SK-N-SH (cell line): ENCODE results near the gene ABI1. TPM values are rescaled to one million over a fixed set of nuclear protein-coding genes. Genes with fewer than 3 reads are reported as not detected.

ENCODE experiments used
- CTCF ChIA-PET: fragments of 300-600, 350-600 bp; formaldehyde crosslinking; extraction: SDS; loops from one replicate; lab custom pipeline; 2021; lab: Yijun Ruan, JAX
- POLR2A ChIA-PET: fragments of 350-600 bp; sonication (Branson Sonifier 250); formaldehyde crosslinking; extraction: SDS; loops from one replicate; lab custom pipeline; 2020; ENCODE audit warnings: antibody characterized with exemption, inconsistent platforms; lab: Yijun Ruan, JAX
- DNase-seq: peaks from one replicate; pipeline ENCODE4 v3.0.0; 2012
- H2AFZ ChIP-seq: fragments of 200-600 bp; sonication (generic); 2 replicates; pipeline ENCODE4 v1.8.1; 2016; ENCODE audit warnings: antibody characterized with exemption, mild to moderate bottlenecking, low read depth
- H3F3A ChIP-seq: fragments of 200-600 bp; sonication (generic); replicated peaks from 2 replicates; pipeline ENCODE3; 2016; ENCODE audit warnings: antibody characterized with exemption, mild to moderate bottlenecking; ENCODE audit not compliant: insufficient read depth
- H3K27ac ChIP-seq, 2 experiments: fragments of 200-500 bp in 1 of 2; fragments of 200-600 bp in 1 of 2; sonication (Bioruptor generic) in 1 of 2; sonication (generic), shearing (Covaris generic) in 1 of 2; 2 replicates each; pipeline versions ENCODE4 v1.5.1 to v1.6.1; 2014 to 2016; ENCODE audit warnings: low read depth in 2 of 2, inconsistent platforms in 1 of 2, low read length in 1 of 2, mild to moderate bottlenecking in 1 of 2, mixed read lengths in 1 of 2
- H3K27me3 ChIP-seq: fragments of 200-600 bp; sonication (generic), shearing (Covaris generic); 2 replicates; pipeline ENCODE4 v1.6.1; 2016; ENCODE audit warnings: mixed run types; ENCODE audit not compliant: insufficient read depth
- H3K36me3 ChIP-seq, 2 experiments: fragments of 200-500 bp in 1 of 2; fragments of 200-600 bp in 1 of 2; sonication (Bioruptor generic) in 1 of 2; sonication (generic) in 1 of 2; replicated peaks in 1 of 2; 2 replicates each; pipeline versions ENCODE3 to v1.5.1; 2014 to 2016; ENCODE audit warnings: low read length in 1 of 2, mild to moderate bottlenecking in 1 of 2; ENCODE audit not compliant: insufficient read depth in 2 of 2, control insufficient read depth in 1 of 2
- H3K4me1 ChIP-seq, 2 experiments: fragments of 200-500 bp in 1 of 2; fragments of 200-600 bp in 1 of 2; sonication (Bioruptor generic) in 1 of 2; sonication (generic), shearing (Covaris generic) in 1 of 2; 2 replicates each; pipeline versions ENCODE4 v1.5.1 to v1.6.1; 2014 to 2016; ENCODE audit warnings: low read depth in 1 of 2, low read length in 1 of 2, mixed run types in 1 of 2; ENCODE audit not compliant: insufficient read depth in 2 of 2, control insufficient read depth in 1 of 2
- H3K4me2 ChIP-seq: fragments of 200-600 bp; sonication (generic), shearing (Covaris generic); 2 replicates; pipeline ENCODE4 v1.6.1; 2017; ENCODE audit warnings: mixed run types
- H3K4me3 ChIP-seq, 2 experiments: fragments of 200-500 bp in 1 of 2; fragments of 200-600 bp in 1 of 2; sonication (Bioruptor generic) in 1 of 2; sonication (generic), shearing (Covaris generic) in 1 of 2; 2 replicates each; pipeline versions ENCODE4 v1.5.1 to v1.8.1; 2014 to 2016; ENCODE audit warnings: low read depth in 2 of 2, inconsistent platforms in 1 of 2, low read length in 1 of 2, mild to moderate bottlenecking in 1 of 2, mixed read lengths in 1 of 2, moderate library complexity in 1 of 2
- H3K79me2 ChIP-seq: fragments of 200-600 bp; sonication (generic); 2 replicates; pipeline ENCODE4 v1.8.1; 2017; ENCODE audit warnings: mild to moderate bottlenecking; ENCODE audit not compliant: insufficient read depth
- H3K9ac ChIP-seq: fragments of 200-600 bp; sonication (generic); 2 replicates; pipeline ENCODE4 v1.6.1; 2017; ENCODE audit warnings: mixed run types
- H3K9me2 ChIP-seq: fragments of 200-600 bp; sonication (generic); 2 replicates; pipeline ENCODE4 v1.6.1; 2017; ENCODE audit warnings: mixed run types
- H3K9me3 ChIP-seq: fragments of 200-600 bp; sonication (generic); 2 replicates; pipeline ENCODE4 v1.6.1; 2017; ENCODE audit warnings: mixed run types, mild to moderate bottlenecking, moderate library complexity
- H4K20me1 ChIP-seq: fragments of 200-600 bp; sonication (generic); 2 replicates; pipeline ENCODE4 v1.6.1; 2017; ENCODE audit warnings: mild to moderate bottlenecking, mixed run types; ENCODE audit not compliant: insufficient read depth
- CHD2 ChIP-seq: fragments of 150-350 bp; IDR thresholded peaks from 2 replicates; pipeline ENCODE4 v1.6.1; 2018; ENCODE audit warnings: low read length; ENCODE audit not compliant: partially characterized antibody
- ELF1 ChIP-seq: IDR thresholded peaks from 2 replicates; pipeline ENCODE4 v1.4.0; 2012
- FOXJ3 ChIP-seq: sonication (generic); formaldehyde crosslinking; IDR thresholded peaks from 2 replicates; pipeline ENCODE4 v1.5.1; 2020; ENCODE audit warnings: mild to moderate bottlenecking, missing genetic modification reagents
- MXI1 ChIP-seq: IDR thresholded peaks from 2 replicates; pipeline ENCODE4 v1.6.1; 2012; ENCODE audit warnings: mild to moderate bottlenecking, low read depth, low read length, improper control_type of control experiment
- POLR2AphosphoS5 ChIP-seq: IDR thresholded peaks from 2 replicates; pipeline ENCODE4 v1.6.1; 2012; ENCODE audit warnings: low read depth, low read length
- TCF12 ChIP-seq: IDR thresholded peaks from 2 replicates; pipeline ENCODE4 v1.4.0; 2012
- WGBS: methylation state at CpG from one replicate; pipeline ENCODE4 v1.1.6; 2017; ENCODE audit warnings: low lambda C conversion rate; 5-methylcytosine and 5-hydroxymethylcytosine counted together
- polyA plus RNA-seq, 3 experiments: library from polyadenylated mRNA; depleted of rRNA; stranded (reverse); fragments of >200 nt; gene quantifications; 2 replicates each; pipeline ENCODE4 v1.2.3, GENCODE V29; 2012
- TF ChIP-seq, protein P1 (sequence below): IDR thresholded peaks from 2 replicates; pipeline ENCODE4 v1.4.0; 2012; ENCODE audit warnings: low read depth, borderline replicate concordance
- TF ChIP-seq, protein P2 (sequence below): IDR thresholded peaks from 2 replicates; pipeline ENCODE4 v1.6.1; 2012; ENCODE audit warnings: mild to moderate bottlenecking, low read depth, low read length, moderate library complexity
- TF ChIP-seq, protein P3 (sequence below): fragments of 200-600 bp; sonication (generic); IDR thresholded peaks from 2 replicates; pipeline ENCODE4 v1.6.1; 2017; ENCODE audit warnings: antibody characterized with exemption, mild to moderate bottlenecking, moderate library complexity

The ABI1 gene
- polyA plus RNA-seq, 1 of the 3 experiments (the other 2 are of a cell fraction), result 36.7 TPM

DNA sequence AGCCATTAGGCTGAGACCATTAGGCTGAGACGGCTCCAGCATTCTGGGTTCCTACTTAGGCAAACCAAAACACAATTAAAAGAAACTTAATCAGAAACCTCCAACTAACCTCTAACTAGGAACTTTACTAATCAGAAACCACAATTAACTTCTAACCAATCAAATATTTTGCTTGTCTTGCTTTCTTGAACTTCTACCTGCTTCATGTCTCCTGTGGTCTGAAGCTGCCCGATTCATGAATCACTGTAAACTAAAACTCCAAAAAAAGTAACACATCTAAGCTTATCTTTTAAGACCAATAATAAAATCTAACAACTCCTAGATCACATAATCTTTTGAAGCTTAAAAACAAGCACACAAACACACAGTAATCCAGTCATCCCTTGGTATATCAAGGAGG, 87.1 kb downstream of the ABI1 start (continued):
- TF ChIP-seq FOXJ3 (CRISPR knock-in tag), result no peak
- TF ChIP-seq, protein P1, sequence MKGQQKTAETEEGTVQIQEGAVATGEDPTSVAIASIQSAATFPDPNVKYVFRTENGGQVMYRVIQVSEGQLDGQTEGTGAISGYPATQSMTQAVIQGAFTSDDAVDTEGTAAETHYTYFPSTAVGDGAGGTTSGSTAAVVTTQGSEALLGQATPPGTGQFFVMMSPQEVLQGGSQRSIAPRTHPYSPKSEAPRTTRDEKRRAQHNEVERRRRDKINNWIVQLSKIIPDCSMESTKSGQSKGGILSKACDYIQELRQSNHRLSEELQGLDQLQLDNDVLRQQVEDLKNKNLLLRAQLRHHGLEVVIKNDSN, result no peak

DNA sequence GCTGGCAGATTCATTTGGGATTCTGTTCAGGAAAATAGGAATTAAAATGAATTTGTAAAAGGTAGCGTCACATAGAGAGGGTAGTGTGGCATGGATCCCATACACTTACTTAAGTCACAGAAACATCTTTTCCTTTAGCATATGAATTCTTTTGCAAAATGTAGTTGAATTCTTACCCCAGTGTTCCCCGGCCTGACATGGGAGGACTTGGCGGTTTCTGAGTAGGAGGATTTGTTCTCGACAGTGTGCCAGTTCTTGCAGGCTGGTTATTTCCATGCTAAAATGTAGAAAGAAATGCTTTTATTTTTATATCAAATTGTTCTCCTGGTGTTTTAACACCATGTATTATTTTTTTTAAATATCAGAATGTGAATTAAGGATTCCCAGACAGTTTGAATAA, 90.7 kb downstream of the ABI1 start:
- CTCF ChIA-PET, result interaction anchor here (0.6 kb wide), 1 partner anchor 167 kb away, joined by 3 read pairs; no protein-coding TSS in a partner anchor

More for the DNA sequence above, 90.7 kb downstream of the ABI1 start:
- peaks cover 16 to 17% of the 10 kb centered on the region in 2 experiments for H3K36me3 ChIP-seq
- H4K20me1 ChIP-seq, result peaks cover 12% of the 10 kb centered on the region
- no peak overlapping the region for H2AFZ ChIP-seq
- H3K9me2 ChIP-seq, result no peaks in the 10 kb centered on the region
- TF ChIP-seq, protein P2, sequence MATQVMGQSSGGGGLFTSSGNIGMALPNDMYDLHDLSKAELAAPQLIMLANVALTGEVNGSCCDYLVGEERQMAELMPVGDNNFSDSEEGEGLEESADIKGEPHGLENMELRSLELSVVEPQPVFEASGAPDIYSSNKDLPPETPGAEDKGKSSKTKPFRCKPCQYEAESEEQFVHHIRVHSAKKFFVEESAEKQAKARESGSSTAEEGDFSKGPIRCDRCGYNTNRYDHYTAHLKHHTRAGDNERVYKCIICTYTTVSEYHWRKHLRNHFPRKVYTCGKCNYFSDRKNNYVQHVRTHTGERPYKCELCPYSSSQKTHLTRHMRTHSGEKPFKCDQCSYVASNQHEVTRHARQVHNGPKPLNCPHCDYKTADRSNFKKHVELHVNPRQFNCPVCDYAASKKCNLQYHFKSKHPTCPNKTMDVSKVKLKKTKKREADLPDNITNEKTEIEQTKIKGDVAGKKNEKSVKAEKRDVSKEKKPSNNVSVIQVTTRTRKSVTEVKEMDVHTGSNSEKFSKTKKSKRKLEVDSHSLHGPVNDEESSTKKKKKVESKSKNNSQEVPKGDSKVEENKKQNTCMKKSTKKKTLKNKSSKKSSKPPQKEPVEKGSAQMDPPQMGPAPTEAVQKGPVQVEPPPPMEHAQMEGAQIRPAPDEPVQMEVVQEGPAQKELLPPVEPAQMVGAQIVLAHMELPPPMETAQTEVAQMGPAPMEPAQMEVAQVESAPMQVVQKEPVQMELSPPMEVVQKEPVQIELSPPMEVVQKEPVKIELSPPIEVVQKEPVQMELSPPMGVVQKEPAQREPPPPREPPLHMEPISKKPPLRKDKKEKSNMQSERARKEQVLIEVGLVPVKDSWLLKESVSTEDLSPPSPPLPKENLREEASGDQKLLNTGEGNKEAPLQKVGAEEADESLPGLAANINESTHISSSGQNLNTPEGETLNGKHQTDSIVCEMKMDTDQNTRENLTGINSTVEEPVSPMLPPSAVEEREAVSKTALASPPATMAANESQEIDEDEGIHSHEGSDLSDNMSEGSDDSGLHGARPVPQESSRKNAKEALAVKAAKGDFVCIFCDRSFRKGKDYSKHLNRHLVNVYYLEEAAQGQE, result no peak
- TF ChIP-seq CHD2 (no peak), TCF12 (no peak), POLR2AphosphoS5 (no peak), ELF1 (no peak), MXI1 (no peak)
- TF ChIP-seq, protein P3, sequence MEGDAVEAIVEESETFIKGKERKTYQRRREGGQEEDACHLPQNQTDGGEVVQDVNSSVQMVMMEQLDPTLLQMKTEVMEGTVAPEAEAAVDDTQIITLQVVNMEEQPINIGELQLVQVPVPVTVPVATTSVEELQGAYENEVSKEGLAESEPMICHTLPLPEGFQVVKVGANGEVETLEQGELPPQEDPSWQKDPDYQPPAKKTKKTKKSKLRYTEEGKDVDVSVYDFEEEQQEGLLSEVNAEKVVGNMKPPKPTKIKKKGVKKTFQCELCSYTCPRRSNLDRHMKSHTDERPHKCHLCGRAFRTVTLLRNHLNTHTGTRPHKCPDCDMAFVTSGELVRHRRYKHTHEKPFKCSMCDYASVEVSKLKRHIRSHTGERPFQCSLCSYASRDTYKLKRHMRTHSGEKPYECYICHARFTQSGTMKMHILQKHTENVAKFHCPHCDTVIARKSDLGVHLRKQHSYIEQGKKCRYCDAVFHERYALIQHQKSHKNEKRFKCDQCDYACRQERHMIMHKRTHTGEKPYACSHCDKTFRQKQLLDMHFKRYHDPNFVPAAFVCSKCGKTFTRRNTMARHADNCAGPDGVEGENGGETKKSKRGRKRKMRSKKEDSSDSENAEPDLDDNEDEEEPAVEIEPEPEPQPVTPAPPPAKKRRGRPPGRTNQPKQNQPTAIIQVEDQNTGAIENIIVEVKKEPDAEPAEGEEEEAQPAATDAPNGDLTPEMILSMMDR, result no peak
- H3K4me1 ChIP-seq, result no peaks in the 10 kb centered on the region
- 97% methylated on average over 4 of the region's 4 CpGs for WGBS
- H3K4me2 ChIP-seq, result no peak overlapping the region
- H3K9ac ChIP-seq, result no peak overlapping the region
- H3K9me3 ChIP-seq, result no peaks in the 10 kb centered on the region
- POLR2A ChIA-PET, result no interaction called here
- no peaks in the 10 kb centered on the region for H3K27me3 ChIP-seq
- no peaks in the 10 kb centered on the region for H3F3A ChIP-seq
- no peak overlapping the region for H3K27ac ChIP-seq
- no peak for DNase-seq
- H3K4me3 ChIP-seq, result no peak overlapping the region
- H3K79me2 ChIP-seq, result peaks cover 61% of the 10 kb centered on the region
